Measurements from ENCODE around the gene NRXN3. TPM values are rescaled to one million over a fixed set of nuclear protein-coding genes. Genes with fewer than 3 reads are reported as not detected.

The NRXN3 gene
- total and polyA plus RNA-seq, 8 donors: 1.3 to 7.6 (median 1.5) TPM

- no peak for ATAC-seq
- H3K4me1 ChIP-seq: no peaks in the 10 kb centered on the region
These were observed 1374.5 kb downstream of the NRXN3 start for GRCh38 chr14:79544698-79545070.

GRCh38 chr14:79548836-79549235 is 1378.7 kb downstream of the NRXN3 start:
- no peak for TF ChIP-seq CTCF (IDR thresholded peaks at IDR 0.05)
- no peaks in the 10 kb centered on the region for H3K36me3 ChIP-seq
- no peak for ATAC-seq
- intact Hi-C loops (cut with DNase I): no loop called here
- no peak for DNase-seq
- no peak overlapping the region for H3K4me3 ChIP-seq
- H3K4me1 ChIP-seq: no peaks in the 10 kb centered on the region
- H3K9me3 ChIP-seq: no peaks in the 10 kb centered on the region
- H3K27me3 ChIP-seq: no peaks in the 10 kb centered on the region
- no peak overlapping the region for H3K27ac ChIP-seq

More at GRCh38 chr14:79544698-79545070, 1374.5 kb downstream of the NRXN3 start:
- Histone ChIP-seq H3K27me3 (no peaks in the 10 kb centered on the region), H3K27ac (no peak overlapping the region), H3K36me3 (no peaks in the 10 kb centered on the region), H3K9me3 (no peaks in the 10 kb centered on the region), H3K4me3 (no peak overlapping the region)
- intact Hi-C loops (cut with DNase I): no loop called here
- no peak for TF ChIP-seq CTCF (IDR thresholded peaks at IDR 0.05)
- no peak for DNase-seq

- H3K4me1 ChIP-seq: no peaks in the 10 kb centered on the region
- no peaks in the 10 kb centered on the region for H3K36me3 ChIP-seq
- H3K9me3 ChIP-seq: no peaks in the 10 kb centered on the region
- DNase-seq: no peak
- H3K27me3 ChIP-seq: no peaks in the 10 kb centered on the region
- no peak overlapping the region for H3K4me3 ChIP-seq
- no peak for TF ChIP-seq CTCF (IDR thresholded peaks at IDR 0.05)
- no peak for ATAC-seq
- no peak overlapping the region for H3K27ac ChIP-seq
- intact Hi-C loops (cut with DNase I): no loop called here
These were observed 1379.3 kb downstream of the NRXN3 start for GRCh38 chr14:79549515-79549914.

GRCh38 chr14:79551523-79551922 is 1381.3 kb downstream of the NRXN3 start:
- intact Hi-C loops (cut with DNase I): no loop called here
- DNase-seq: no peak

GRCh38 chr14:79552778-79553177 is 1382.6 kb downstream of the NRXN3 start:
- Histone ChIP-seq H3K36me3 (no peaks in the 10 kb centered on the region), H3K27me3 (no peaks in the 10 kb centered on the region), H3K9me3 (no peaks in the 10 kb centered on the region), H3K27ac (no peak overlapping the region), H3K4me1 (no peaks in the 10 kb centered on the region), H3K4me3 (no peak overlapping the region)
- intact Hi-C loops (cut with DNase I): no loop called here
- no peak for TF ChIP-seq CTCF (IDR thresholded peaks at IDR 0.05)
- DNase-seq (no peak), ATAC-seq (peak; percentile 82)

More at GRCh38 chr14:79551523-79551922, 1381.3 kb downstream of the NRXN3 start:
- Histone ChIP-seq H3K9me3 (no peaks in the 10 kb centered on the region), H3K36me3 (no peaks in the 10 kb centered on the region), H3K4me1 (no peaks in the 10 kb centered on the region), H3K4me3 (no peak overlapping the region), H3K27me3 (no peaks in the 10 kb centered on the region), H3K27ac (no peak overlapping the region)
- no peak for ATAC-seq
- no peak for TF ChIP-seq CTCF (IDR thresholded peaks at IDR 0.05)

All from left lung (tissue), 10 donors.